IPS-11a (cell line): ENCODE results near the gene SAP30L.
A peak's percentile ranks its signal among the peaks of the same experiment; 100 is the strongest.

Experiments used
- H3K4me3 ChIP-seq: one replicate; pipeline ENCODE4 v1.5.1; 2013; ENCODE audit warnings: low read depth, low read length, control low read depth

The SAP30L gene

GRCh38 chr5:154479944-154480750, 34.4 kb downstream of the SAP30L start:
- no peak overlapping the region for H3K4me3 ChIP-seq

- H3K4me3 ChIP-seq, result no peak overlapping the region
Measured at GRCh38 chr5:154480847-154481246, 35.0 kb downstream of the SAP30L start.

GRCh38 chr5:154481584-154482381, 36.0 kb downstream of the SAP30L start:
- no peak overlapping the region for H3K4me3 ChIP-seq

GRCh38 chr5:154482528-154483449, 37.0 kb downstream of the SAP30L start:
- H3K4me3 ChIP-seq, result peak overlapping the region; percentile 0

GRCh38 chr5:154483654-154484392, 38.0 kb downstream of the SAP30L start:
- H3K4me3 ChIP-seq, result no peak overlapping the region

- H3K4me3 ChIP-seq, result no peak overlapping the region
Measured at GRCh38 chr5:154484393-154485095, 38.7 kb downstream of the SAP30L start.

- no peak overlapping the region for H3K4me3 ChIP-seq
Measured at GRCh38 chr5:154485096-154485491, 39.3 kb downstream of the SAP30L start.

- H3K4me3 ChIP-seq, result no peak overlapping the region
Measured at GRCh38 chr5:154485850-154486426, 40.1 kb downstream of the SAP30L start.

- H3K4me3 ChIP-seq, result no peak overlapping the region
Measured at GRCh38 chr5:154486427-154486866, 40.6 kb downstream of the SAP30L start.

GRCh38 chr5:154487541-154487940, 41.7 kb downstream of the SAP30L start:
- no peak overlapping the region for H3K4me3 ChIP-seq

- no peak overlapping the region for H3K4me3 ChIP-seq
Measured at GRCh38 chr5:154491941-154492340, 46.1 kb downstream of the SAP30L start.

- no peak overlapping the region for H3K4me3 ChIP-seq
Measured at GRCh38 chr5:154493274-154493673, 47.5 kb downstream of the SAP30L start.

- H3K4me3 ChIP-seq, result no peak overlapping the region
Measured at GRCh38 chr5:154494036-154494435, 48.2 kb downstream of the SAP30L start.

- H3K4me3 ChIP-seq, result no peak overlapping the region
Measured at GRCh38 chr5:154498591-154498990, 52.8 kb downstream of the SAP30L start.

GRCh38 chr5:154498994-154499393, 53.2 kb downstream of the SAP30L start:
- H3K4me3 ChIP-seq, result no peak overlapping the region

- no peak overlapping the region for H3K4me3 ChIP-seq
Measured at GRCh38 chr5:154501566-154501965, 55.8 kb downstream of the SAP30L start.

- no peak overlapping the region for H3K4me3 ChIP-seq
Measured at GRCh38 chr5:154502180-154502579, 56.4 kb downstream of the SAP30L start.

- no peak overlapping the region for H3K4me3 ChIP-seq
Measured at GRCh38 chr5:154503698-154504039, 57.9 kb downstream of the SAP30L start.

GRCh38 chr5:154505567-154505966, 59.8 kb downstream of the SAP30L start:
- H3K4me3 ChIP-seq, result no peak overlapping the region
